Adrenal gland (tissue), 5 donors: ENCODE data around the gene ETFB.

Source experiments
- POLR2A ChIP-seq, 2 donors: fragments of 450-650 bp; IDR thresholded peaks; one replicate each; pipeline ENCODE4 v1.6.1; 2017; ENCODE audit warnings: antibody characterized with exemption in 2 of 2, mild to moderate bottlenecking in 2 of 2, moderate library complexity in 1 of 2
- TF ChIP-seq, protein P1 (sequence below), 6 experiments: fragments of 450-650 bp in 4 of 6; fragments of 200-600 bp in 2 of 6; sonication (generic) in 1 of 6; IDR thresholded peaks; 1 replicate in 5 of 6; 2 replicates in 1 of 6; pipeline versions ENCODE4 v1.5.1 to v1.8.0; 2016 to 2021; ENCODE audit warnings: antibody characterized with exemption in 6 of 6, mild to moderate bottlenecking in 2 of 6, moderate library complexity in 1 of 6
- donor health status: DM: no; HTN: no; CAD: no.

- TF ChIP-seq, protein P1, sequence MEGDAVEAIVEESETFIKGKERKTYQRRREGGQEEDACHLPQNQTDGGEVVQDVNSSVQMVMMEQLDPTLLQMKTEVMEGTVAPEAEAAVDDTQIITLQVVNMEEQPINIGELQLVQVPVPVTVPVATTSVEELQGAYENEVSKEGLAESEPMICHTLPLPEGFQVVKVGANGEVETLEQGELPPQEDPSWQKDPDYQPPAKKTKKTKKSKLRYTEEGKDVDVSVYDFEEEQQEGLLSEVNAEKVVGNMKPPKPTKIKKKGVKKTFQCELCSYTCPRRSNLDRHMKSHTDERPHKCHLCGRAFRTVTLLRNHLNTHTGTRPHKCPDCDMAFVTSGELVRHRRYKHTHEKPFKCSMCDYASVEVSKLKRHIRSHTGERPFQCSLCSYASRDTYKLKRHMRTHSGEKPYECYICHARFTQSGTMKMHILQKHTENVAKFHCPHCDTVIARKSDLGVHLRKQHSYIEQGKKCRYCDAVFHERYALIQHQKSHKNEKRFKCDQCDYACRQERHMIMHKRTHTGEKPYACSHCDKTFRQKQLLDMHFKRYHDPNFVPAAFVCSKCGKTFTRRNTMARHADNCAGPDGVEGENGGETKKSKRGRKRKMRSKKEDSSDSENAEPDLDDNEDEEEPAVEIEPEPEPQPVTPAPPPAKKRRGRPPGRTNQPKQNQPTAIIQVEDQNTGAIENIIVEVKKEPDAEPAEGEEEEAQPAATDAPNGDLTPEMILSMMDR (IDR thresholded peaks at IDR 0.05), result no peak
- no peak for TF ChIP-seq POLR2A (IDR thresholded peaks at IDR 0.05)
Observed at GRCh38 chr19:51382004-51382403, 15.8 kb upstream of the ETFB start.
